HG03457 (cell line): ENCODE results near the gene HHAT.
"Not testable (repeated sequence)": the region's sequence is repeated elsewhere in the genome, so short reads cannot be mapped to it uniquely, and the experiment has no call there.

Source experiments
- ATAC-seq: cut with Tn5 transposase; IDR thresholded peaks from one replicate; pipeline ENCODE4 v1.9.1; 2021; ENCODE audit warnings: moderate number of reproducible peaks; ENCODE audit not compliant: unreplicated experiment

The HHAT gene

GRCh38 chr1:210385228-210385627 lies 56.5 kb downstream of the HHAT start:
- ATAC-seq: no peak

DNA sequence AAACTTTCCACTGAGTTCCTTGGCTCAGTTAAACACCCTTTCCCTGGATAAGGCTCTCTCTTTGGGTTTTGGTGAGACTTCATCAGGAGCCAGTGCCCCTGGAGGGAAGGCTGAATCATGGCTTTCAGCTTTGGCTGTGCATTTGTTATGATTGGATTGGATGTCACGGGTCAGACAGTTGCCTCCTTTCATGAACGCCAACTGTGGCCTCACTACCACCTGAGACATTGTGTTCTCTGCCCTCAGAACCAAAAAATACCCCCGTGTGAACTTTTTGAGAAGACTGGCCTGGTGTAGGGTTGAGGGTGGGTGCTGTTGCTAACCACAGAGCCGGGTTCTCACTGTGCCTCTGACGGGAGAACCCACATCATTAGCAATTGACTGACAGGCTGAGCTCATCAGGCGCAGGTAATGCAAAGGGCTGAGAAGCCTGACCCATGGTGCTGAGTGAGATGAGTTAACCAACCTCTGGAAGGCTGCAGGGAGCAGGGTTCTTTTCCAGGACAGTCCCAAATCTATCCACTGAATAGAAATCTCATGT lies 65.6 kb downstream of the HHAT start:
- ATAC-seq: no peak

DNA sequence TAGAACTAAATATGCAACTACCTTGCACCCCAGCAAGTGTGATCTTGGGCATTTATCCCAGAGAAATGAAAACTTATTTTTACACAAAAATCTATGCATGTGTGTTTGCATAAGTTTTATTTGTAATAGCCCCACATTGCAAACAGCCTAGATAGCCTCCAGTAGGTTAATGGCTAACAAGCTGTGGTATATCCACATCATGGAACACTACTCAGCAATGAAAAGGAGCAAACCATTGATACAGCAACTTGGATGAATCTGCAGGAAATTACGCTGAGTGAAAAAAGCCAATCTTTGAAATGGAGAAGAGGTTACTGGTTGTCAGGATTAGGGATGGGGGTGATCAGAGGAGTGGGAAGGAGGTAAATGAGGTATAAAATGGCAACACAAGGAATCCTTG lies 67.8 kb downstream of the HHAT start:
- ATAC-seq: no peak

DNA sequence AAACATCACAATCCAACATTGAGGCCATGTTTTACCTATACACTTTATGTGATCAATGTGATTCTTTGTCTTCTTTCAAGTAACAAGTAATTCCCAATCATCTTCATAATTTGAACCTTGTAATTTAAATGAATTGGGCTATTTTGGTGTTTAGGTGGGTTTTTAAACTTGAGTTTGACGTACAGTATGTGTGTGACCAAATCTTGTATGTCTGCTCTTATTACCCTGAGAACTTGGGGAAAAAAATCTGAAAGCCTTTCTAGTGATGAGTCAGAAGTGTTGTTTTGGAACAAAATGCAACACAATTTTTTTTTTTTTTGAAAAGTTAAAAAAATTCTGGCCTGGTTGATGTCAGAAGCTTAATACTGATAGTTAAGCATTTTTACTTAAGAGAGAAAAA lies 68.5 kb downstream of the HHAT start:
- no peak for ATAC-seq

DNA sequence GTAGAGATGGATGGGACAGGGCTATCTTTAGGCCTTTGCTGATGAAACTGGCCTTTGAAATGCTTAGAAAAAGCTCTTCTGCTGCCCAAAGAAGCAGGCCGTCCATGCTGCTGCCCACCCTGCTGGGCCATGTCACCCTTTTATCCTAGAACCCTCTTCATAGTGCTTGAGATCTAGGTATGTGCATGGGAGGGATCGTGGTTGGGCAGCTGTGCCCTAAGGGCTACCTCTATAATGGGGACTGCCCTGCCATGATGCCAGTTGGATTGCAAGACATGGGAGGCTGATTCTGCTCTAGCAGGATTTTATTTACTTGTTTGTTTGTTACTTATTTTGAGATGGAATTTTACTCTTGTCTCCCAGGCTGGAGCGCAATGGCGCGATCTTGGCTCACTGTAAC lies 69.0 kb downstream of the HHAT start:
- ATAC-seq: no peak

DNA sequence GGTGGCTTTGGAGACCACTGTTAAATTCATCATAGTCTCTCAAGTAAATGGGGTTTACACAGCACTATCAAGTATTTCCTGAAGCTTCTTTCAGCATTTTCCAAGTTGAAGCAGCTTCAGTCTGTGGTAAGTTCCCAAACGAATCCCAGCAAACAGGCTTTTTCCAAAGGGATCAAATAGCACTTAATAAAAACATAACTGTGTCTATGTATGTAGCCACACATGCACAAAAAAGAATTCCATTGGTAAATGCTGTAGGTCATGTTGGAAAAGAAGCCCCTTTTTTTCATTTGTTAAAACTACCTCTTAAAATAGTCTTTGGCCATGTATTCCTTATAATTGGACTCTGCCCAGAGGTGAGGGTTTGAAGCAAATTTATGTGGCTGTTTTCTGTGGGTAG lies 69.8 kb downstream of the HHAT start:
- no peak for ATAC-seq

DNA sequence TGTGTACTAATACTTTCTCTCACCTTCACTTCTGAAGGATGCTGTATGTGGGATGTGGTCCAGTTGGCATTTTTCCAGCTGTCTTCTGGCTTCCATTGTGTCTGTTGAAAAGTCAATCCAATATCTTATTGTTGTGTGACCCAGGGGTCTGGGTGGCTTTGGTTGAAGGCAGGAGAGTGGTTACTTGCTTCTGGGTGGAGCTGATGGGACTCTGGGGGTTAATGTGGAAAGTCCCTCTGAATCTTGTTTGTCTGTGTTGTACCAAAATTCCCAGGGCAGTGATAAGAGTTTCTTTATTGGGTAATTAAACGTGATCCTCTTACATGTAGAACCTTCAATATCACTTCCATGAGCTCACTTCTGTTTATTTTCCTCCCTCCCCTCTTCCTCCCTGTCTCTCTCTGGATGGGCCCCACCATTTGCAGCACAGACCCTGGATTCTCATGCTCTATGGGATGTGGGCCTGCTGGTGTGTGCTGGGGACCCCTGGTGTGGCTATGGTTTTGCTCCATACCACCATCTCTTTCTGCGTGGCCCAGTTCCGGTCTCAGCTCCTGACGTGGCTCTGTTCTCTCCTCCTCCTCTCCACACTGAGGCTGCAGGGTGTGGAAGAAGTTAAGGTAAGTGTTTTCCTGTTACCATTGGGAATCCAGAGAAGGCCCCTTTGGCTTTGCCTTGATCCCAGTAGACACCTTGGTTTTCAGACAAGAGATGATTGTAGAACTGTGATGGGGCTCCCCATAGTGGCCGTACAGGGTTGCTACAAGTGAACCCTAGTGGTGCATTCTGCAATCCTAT lies 71.5 kb downstream of the HHAT start:
- ATAC-seq: peak; percentile 80

DNA sequence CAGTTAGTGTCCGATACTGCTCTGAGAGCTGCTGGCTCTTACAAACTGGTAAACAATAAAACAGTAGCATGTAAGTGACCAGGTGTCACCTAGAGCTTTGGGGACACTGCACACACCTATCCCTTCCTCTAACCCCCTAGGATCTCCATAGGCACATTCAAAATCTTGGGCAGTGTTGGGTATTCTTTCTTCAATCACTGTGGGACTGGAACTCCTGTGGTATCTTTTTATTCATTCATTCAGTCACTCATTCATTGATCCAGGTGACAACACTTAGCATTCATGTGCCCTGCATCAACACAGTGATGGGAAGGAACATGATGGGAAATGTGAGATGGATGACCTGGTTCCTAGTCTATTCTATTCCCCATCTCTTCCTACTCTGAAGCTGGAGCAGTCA lies 73.9 kb downstream of the HHAT start:
- no peak for ATAC-seq

- no peak for ATAC-seq
Measured at GRCh38 chr1:210405316-210405715, 76.6 kb downstream of the HHAT start.

GRCh38 chr1:210406341-210406740 lies 77.6 kb downstream of the HHAT start:
- ATAC-seq: not testable (repeated sequence)

GRCh38 chr1:210407207-210407886 lies 78.6 kb downstream of the HHAT start:
- ATAC-seq: no peak

DNA sequence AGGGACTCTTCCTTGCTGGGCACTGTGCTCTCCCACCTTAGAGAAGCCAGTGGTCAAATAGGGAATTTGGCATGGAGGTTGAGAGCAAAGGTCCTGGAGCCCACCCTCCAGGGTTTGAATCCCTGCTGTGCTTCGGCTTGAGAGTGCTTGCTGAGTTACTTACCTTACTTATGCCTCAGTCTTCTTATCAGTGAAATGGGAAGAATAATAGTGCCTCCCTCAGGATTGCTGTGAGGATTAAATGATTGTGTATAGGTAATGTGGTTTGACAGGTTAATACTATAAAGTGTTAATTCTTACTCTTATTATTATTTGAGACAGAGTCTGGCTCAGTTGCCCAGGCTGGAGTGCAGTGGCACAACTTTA lies 79.2 kb downstream of the HHAT start:
- ATAC-seq: no peak

GRCh38 chr1:210412240-210412639 lies 83.5 kb downstream of the HHAT start:
- ATAC-seq: no peak

- ATAC-seq: no peak
Measured at GRCh38 chr1:210413951-210414350, 85.2 kb downstream of the HHAT start.

GRCh38 chr1:210415846-210416448 lies 87.2 kb downstream of the HHAT start:
- no peak for ATAC-seq

DNA sequence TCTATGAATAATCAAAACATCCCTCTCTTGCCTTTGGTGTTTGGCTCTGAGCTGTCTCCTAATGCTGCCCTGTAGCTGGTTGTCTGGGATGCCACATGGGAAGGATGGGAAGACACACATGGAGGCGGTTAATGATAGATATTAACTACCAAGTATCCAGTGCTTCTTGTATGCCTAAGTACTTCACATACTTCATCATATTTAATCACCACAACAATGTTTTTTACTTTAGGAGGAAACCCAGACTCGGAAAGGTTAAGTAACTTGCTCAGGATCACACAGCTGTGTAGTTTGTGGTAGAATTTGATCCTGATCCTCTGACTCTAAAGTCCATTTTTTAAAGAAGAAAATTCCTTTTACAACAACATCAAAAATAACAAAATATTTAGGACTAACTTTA lies 88.0 kb downstream of the HHAT start:
- no peak for ATAC-seq

GRCh38 chr1:210417881-210418280 lies 89.2 kb downstream of the HHAT start:
- ATAC-seq: no peak

DNA sequence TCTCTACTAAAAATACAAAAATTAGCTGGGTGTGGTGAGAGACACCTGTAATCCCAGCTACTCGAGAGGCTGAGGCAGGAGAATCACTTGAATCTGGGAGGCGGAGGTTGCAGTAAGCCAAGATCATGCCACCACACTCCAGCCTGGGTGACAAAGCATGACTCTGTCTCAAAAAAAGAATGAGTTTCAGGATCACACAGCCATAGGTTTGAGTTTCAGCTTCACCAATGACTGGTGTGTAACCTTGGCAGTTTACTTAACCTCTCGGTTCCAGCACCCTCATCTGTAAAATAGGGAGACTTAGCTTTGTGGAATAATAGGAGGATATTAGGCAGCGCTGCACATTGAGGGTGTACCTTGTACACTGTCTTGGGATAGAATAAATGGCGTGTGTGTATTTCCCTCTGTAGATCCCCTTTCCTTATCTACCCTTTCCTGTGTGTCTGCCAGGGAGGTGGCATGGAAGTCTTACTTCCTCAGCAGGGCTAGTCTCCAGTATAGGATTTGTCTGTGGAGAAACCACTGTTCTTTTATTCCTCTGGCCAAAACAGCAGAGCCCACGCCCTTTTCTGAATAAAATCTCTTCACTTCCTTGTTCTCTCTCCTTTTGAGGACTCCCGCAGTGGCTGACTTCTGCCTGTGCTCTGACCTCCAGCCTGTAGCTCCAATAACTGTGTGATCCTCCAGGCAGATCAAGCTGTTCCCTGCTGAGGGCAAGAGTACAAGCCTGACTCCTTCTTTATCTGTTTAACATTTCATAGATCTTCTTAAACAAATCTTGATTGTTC lies 90.4 kb downstream of the HHAT start:
- ATAC-seq: no peak

DNA sequence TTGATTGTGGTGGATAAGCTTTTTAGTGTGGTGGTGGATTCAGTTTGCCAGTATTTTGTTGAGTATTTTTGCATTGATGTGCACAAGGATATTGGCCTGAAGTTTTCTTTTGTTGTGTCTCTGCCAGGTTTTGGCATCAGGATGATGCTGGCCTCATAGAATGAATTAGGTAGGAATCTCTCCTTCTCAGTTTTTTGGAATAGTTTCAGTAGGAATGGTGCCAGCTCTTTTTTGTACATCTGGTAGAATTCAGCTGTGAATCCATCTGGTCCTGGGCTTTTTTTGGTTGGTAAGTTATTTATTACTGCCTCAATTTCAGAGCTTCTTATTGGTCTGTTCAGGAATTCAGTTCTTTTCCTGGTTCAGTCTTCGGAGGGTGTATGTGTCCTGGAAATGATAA lies 98.0 kb downstream of the HHAT start:
- ATAC-seq: not testable (repeated sequence)

DNA sequence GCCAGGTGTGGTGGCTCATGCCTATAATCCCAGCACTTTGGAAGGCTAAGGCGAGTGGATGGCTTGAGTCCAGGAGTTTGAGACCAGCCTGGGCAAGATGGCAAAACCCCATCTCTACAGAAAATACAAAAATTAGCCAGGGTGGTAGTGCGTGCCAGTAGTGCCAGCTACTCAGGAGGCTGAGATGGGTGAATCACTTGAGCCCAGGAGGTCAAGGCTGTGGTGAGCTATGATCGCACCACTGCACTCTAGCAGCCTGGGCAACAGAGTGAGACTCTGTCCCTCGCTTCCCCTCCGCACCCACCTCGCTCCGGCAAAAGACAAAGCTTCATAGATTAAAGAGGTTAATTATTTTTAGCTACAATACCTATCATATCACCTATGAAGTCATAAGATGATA lies 100.0 kb downstream of the HHAT start:
- no peak for ATAC-seq

- ATAC-seq: no peak
Measured at GRCh38 chr1:210434223-210434622, 105.5 kb downstream of the HHAT start.
